Activated CD8-positive, alpha-beta memory T cell treated with anti-CD3 and anti-CD28 coated beads for 48 hours (primary cell): ENCODE measurements around the gene SCN5A.
"Not testable (repeated sequence)": the region's sequence is repeated elsewhere in the genome, so short reads cannot be mapped to it uniquely, and the experiment has no call there.

Experiments
- DNase-seq, 3 experiments: peaks; one replicate each; pipeline ENCODE4 v3.0.0-alpha.2; 2020; ENCODE audit warnings: low read depth in 2 of 3, low spot score in 2 of 3

The SCN5A gene

GRCh38 chr3:38579551-38580449, 69.7 kb downstream of the SCN5A start:
- no peak for DNase-seq

- no peak for DNase-seq
These were observed 70.3 kb downstream of the SCN5A start for GRCh38 chr3:38579141-38579540.

GRCh38 chr3:38578551-38578950, 70.9 kb downstream of the SCN5A start:
- DNase-seq: no peak

- DNase-seq: no peak
These were observed 71.4 kb downstream of the SCN5A start for GRCh38 chr3:38578081-38578475.

GRCh38 chr3:38577371-38578080, 72.0 kb downstream of the SCN5A start:
- no peak for DNase-seq

- no peak for DNase-seq
These were observed 72.7 kb downstream of the SCN5A start for GRCh38 chr3:38576526-38577370.

- no peak for DNase-seq
These were observed 73.4 kb downstream of the SCN5A start for GRCh38 chr3:38576131-38576525.

- no peak for DNase-seq
These were observed 74.1 kb downstream of the SCN5A start for GRCh38 chr3:38575279-38575843.

GRCh38 chr3:38574411-38575278, 74.8 kb downstream of the SCN5A start:
- no peak for DNase-seq

GRCh38 chr3:38573556-38573955, 75.9 kb downstream of the SCN5A start:
- DNase-seq: no peak

GRCh38 chr3:38573111-38573510, 76.4 kb downstream of the SCN5A start:
- no peak for DNase-seq

- no peak for DNase-seq
These were observed 82.0 kb downstream of the SCN5A start for GRCh38 chr3:38567498-38567897.

GRCh38 chr3:38566794-38567193, 82.7 kb downstream of the SCN5A start:
- DNase-seq: not testable (repeated sequence)

- DNase-seq: no peak
These were observed 83.3 kb downstream of the SCN5A start for GRCh38 chr3:38566215-38566528.

- no peak for DNase-seq
These were observed 83.9 kb downstream of the SCN5A start for GRCh38 chr3:38565339-38566214.

GRCh38 chr3:38564631-38565338, 84.7 kb downstream of the SCN5A start:
- DNase-seq: no peak

GRCh38 chr3:38563886-38564270, 85.6 kb downstream of the SCN5A start:
- no peak for DNase-seq

- no peak for DNase-seq
These were observed 86.2 kb downstream of the SCN5A start for GRCh38 chr3:38563070-38563885.
